ENCODE results near the gene GLRB.

GRCh38 chr4:157127571-157127970 lies 51.6 kb downstream of the GLRB start:
- TF ChIP-seq CTCF (IDR thresholded peaks at IDR 0.05): no peak
- no peak for TF ChIP-seq POLR2A (IDR thresholded peaks at IDR 0.05)
